GM19193 (cell line): ENCODE measurements around the gene MXD3.

Experiments
- POLR2A ChIP-seq: IDR thresholded peaks from 4 replicates; pipeline ENCODE4 v1.6.1; 2011; ENCODE audit not compliant: insufficient read depth, insufficient read length; ENCODE audit errors: extremely low read depth

MXD3 gene

GRCh38 chr5:177333420-177334154 is 21.9 kb upstream of the MXD3 start:
- TF ChIP-seq POLR2A: no peak

- TF ChIP-seq POLR2A: no peak
These were observed 21.2 kb upstream of the MXD3 start for GRCh38 chr5:177332896-177333260.

- no peak for TF ChIP-seq POLR2A
These were observed 20.6 kb upstream of the MXD3 start for GRCh38 chr5:177332031-177332895.

- TF ChIP-seq POLR2A: no peak
These were observed 19.5 kb upstream of the MXD3 start for GRCh38 chr5:177330991-177331842.

GRCh38 chr5:177329883-177330282 is 18.2 kb upstream of the MXD3 start:
- TF ChIP-seq POLR2A: no peak

- TF ChIP-seq POLR2A: no peak
These were observed 17.0 kb upstream of the MXD3 start for GRCh38 chr5:177328545-177329231.

GRCh38 chr5:177327539-177328522 is 16.1 kb upstream of the MXD3 start:
- no peak for TF ChIP-seq POLR2A

- TF ChIP-seq POLR2A: no peak
These were observed 14.2 kb upstream of the MXD3 start for GRCh38 chr5:177325868-177326381.

- no peak for TF ChIP-seq POLR2A
These were observed 9.2 kb upstream of the MXD3 start for GRCh38 chr5:177320879-177321278.

GRCh38 chr5:177319913-177320588 is 8.4 kb upstream of the MXD3 start:
- TF ChIP-seq POLR2A: no peak

- TF ChIP-seq POLR2A: no peak
These were observed 6.3 kb upstream of the MXD3 start for GRCh38 chr5:177317959-177318377.

- TF ChIP-seq POLR2A: no peak
These were observed 4.3 kb upstream of the MXD3 start for GRCh38 chr5:177316005-177316404.

GRCh38 chr5:177315411-177315810 is 3.7 kb upstream of the MXD3 start:
- TF ChIP-seq POLR2A: no peak
